Measurements from ENCODE around the gene GSDMA.

Gene GSDMA

DNA sequence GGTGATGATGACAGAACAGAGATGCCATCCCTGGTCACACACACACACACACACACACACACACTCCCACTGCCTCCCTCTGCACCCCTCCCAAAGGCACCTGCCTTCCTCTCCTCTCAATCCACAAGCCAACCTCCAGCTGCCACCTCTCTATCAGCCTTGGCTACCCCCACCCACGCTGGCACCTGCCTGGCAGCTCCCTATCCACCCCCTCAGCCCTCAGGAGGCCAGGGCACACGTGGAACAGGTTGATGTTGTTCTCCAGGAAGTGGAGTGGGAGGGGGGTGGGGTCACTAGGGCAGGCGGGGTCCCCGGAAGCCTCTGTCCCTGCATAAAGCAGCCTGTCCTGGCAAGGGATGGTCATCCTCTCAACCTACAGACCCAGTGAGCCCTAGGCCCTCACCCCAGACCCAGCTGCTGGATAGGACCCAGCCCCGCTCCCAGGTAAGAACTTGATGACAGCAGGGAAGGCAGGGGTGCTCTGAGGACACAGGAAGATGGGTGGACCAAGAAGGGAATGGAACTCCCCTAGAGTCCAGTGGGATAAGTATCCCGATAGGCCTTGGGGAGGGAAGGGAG, at the start of gene GSDMA:
Gene GSDMA, plus strand, starts transcription at position 363 of the 579 bp plus-strand sequence. CDS start 2,684 bp downstream, outside the sequence.
- POLR2A ChIA-PET = no interaction called here
- CTCF ChIA-PET = interaction anchor here (0.6 kb wide), 1 partner anchor 654 kb away, joined by 4 read pairs; no protein-coding TSS in a partner anchor
- TF ChIP-seq PKNOX1 (IDR thresholded peaks at IDR 0.05) (no peak), FOXK2 (IDR thresholded peaks at IDR 0.05) (no peak), TARDBP (IDR thresholded peaks at IDR 0.05) (no peak), SUZ12 (IDR thresholded peaks at IDR 0.05) (no peak), SP1 (IDR thresholded peaks at IDR 0.05) (no peak)

GRCh38 chr17:39913989-39914388, 48.8 kb upstream of the GSDMA start:
- ChIA-PET POLR2A (no interaction called here), CTCF (no interaction called here)
- TF ChIP-seq L3MBTL2 (conservative IDR thresholded peaks at IDR 0.05) = no peak
- no peak for TF ChIP-seq TARDBP (IDR thresholded peaks at IDR 0.05)
- no peak for TF ChIP-seq SP1 (IDR thresholded peaks at IDR 0.05)
- TF ChIP-seq BHLHE40 (IDR thresholded peaks at IDR 0.05; ENCODE audit: borderline replicate concordance) = no peak
- no peak for TF ChIP-seq LEF1 (IDR thresholded peaks at IDR 0.05; ENCODE audit: borderline replicate concordance)
- TF ChIP-seq FOXK2 (IDR thresholded peaks at IDR 0.05) = no peak
- TF ChIP-seq ELF4 (IDR thresholded peaks at IDR 0.05) = no peak
- no peak for TF ChIP-seq CTBP1 (IDR thresholded peaks at IDR 0.05; ENCODE audit: borderline replicate concordance)
- TF ChIP-seq ZNF384 (IDR thresholded peaks at IDR 0.05) = no peak
- TF ChIP-seq HDGF (IDR thresholded peaks at IDR 0.05; ENCODE audit: borderline replicate concordance) = no peak
- TF ChIP-seq FOXM1 (IDR thresholded peaks at IDR 0.05; ENCODE audit: borderline replicate concordance) = no peak
- no peak for TF ChIP-seq FOXA1 (IDR thresholded peaks at IDR 0.05)
- no peak for DNase-seq (ENCODE audit: extremely low spot score)

More for the DNA sequence above, at the start of gene GSDMA:
- no peak for DNase-seq (ENCODE audit: extremely low spot score)

- ChIA-PET POLR2A (interaction anchor here (1.5 kb wide), 1 partner anchor 65 kb away, joined by 3 read pairs; the partner anchor contains the start of gene PSMD3), CTCF (interaction anchor here (0.7 to 1.1 kb wide), 3 partner anchors 9 to 290 kb away, joined by 3 to 5 read pairs (median 3); no protein-coding TSS in a partner anchor)
- TF ChIP-seq SP1 (IDR thresholded peaks at IDR 0.05) (no peak), FOXM1 (IDR thresholded peaks at IDR 0.05; ENCODE audit: borderline replicate concordance) (no peak), L3MBTL2 (conservative IDR thresholded peaks at IDR 0.05) (no peak)
- DNase-seq (ENCODE audit: extremely low spot score) = no peak
These were observed 47.2 kb upstream of the GSDMA start for GRCh38 chr17:39915559-39915958.

- POLR2A ChIA-PET = no interaction called here
- peak; percentile 28 for DNase-seq (ENCODE audit: extremely low spot score)
- CTCF ChIA-PET = no interaction called here
- TF ChIP-seq PKNOX1 (IDR thresholded peaks at IDR 0.05) (no peak), TARDBP (IDR thresholded peaks at IDR 0.05) (no peak), HDGF (IDR thresholded peaks at IDR 0.05; ENCODE audit: borderline replicate concordance) (no peak), L3MBTL2 (conservative IDR thresholded peaks at IDR 0.05) (no peak)
These were observed 45.9 kb upstream of the GSDMA start for GRCh38 chr17:39916918-39917317.

DNA sequence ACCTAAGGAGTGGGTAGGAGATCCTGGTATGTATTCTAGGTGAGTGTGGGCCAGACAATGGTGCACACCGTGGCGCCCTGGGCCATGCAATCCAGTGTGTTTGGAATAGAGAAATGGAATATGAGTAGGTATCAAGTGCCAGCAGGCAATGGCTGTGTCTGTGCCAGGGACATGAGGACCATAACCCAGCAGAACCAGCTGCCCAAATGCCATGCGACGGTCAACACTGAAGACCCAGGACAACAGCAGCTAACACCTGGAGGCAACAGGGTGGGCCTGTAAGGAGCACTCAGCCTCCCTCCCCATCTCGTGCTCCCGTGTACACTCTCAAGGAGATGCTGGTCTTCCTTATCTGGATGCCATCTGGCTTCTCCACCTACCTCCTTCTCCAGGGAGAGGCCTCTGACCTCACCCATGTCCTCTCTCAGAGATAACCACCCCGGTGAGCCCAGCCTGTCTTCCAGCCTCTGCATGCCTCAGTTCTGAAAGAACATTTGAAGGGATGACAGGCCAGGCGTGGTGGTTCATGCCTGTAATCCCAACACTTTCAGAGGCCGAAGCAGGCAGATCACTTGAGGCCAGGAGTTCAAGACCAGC, 43.6 kb upstream of the GSDMA start:
- TF ChIP-seq LEF1 (IDR thresholded peaks at IDR 0.05; ENCODE audit: borderline replicate concordance) = no peak
- no peak for TF ChIP-seq NFRKB (IDR thresholded peaks at IDR 0.05)
- TF ChIP-seq FOXM1 (IDR thresholded peaks at IDR 0.05; ENCODE audit: borderline replicate concordance) = no peak
- TF ChIP-seq SUZ12 (IDR thresholded peaks at IDR 0.05) = no peak
- no peak for TF ChIP-seq TARDBP (IDR thresholded peaks at IDR 0.05)
- no peak for TF ChIP-seq SP1 (IDR thresholded peaks at IDR 0.05)
- TF ChIP-seq L3MBTL2 (conservative IDR thresholded peaks at IDR 0.05) = no peak
- no peak for TF ChIP-seq FOXA1 (IDR thresholded peaks at IDR 0.05)
- no peak for TF ChIP-seq BHLHE40 (IDR thresholded peaks at IDR 0.05; ENCODE audit: borderline replicate concordance)
- no peak for DNase-seq (ENCODE audit: extremely low spot score)
- ChIA-PET POLR2A (no interaction called here), CTCF (interaction anchor here (0.9 kb wide), 1 partner anchor 9 kb away, joined by 3 read pairs; no protein-coding TSS in a partner anchor)

DNA sequence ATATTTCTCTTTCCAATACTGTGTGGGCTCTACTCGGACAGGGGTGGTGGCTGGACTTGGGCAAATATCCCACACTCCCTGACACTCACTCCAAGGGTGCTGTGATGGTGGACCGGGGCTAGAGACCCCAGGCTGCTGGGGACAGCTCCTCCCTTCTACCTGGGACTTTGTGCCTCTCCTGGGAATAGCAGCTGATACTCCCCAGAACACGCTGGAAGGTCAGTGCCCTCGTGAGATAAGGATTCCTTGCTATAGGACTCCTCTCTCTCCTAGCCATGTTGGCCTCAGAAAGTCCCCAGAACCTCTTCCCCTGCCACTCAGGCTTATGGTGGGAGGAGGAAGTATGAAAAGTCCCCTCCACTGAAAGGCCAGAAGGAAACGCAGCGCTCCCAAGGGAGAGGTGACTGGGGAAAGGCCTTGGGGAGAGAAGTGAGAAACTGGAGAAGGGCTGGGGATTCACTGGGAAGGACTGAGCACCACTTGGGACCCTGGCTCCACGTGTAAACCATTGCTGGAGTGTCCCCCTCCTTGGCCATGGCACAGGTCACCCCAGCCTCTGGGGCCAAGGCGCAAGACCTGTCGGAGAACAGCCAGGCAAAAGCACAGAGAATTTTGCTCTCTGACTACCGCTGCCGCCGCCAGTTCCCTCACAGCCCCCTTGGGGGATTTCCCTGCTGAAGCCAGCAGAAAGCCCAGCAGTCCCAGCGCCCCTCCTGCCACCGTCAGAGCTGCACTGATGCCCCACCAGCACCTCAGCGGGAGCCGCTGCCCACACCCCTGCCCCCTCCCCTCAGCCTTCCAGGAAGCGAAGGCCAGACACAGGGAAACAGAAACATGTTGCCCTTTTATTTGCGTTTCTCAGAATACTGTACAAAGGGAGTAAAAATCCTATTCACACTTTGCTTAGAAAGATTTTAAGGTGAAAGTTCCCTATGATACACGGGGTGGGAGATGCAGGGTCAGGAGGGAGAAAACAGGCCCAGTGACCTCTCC, 42.3 kb upstream of the GSDMA start:
- TF ChIP-seq L3MBTL2 (conservative IDR thresholded peaks at IDR 0.05) = no peak
- no peak for TF ChIP-seq HDGF (IDR thresholded peaks at IDR 0.05; ENCODE audit: borderline replicate concordance)
- TF ChIP-seq NFRKB (IDR thresholded peaks at IDR 0.05) = no peak
- TF ChIP-seq FOXM1 (IDR thresholded peaks at IDR 0.05; ENCODE audit: borderline replicate concordance) = no peak
- TF ChIP-seq LEF1 (IDR thresholded peaks at IDR 0.05; ENCODE audit: borderline replicate concordance) = no peak
- TF ChIP-seq BHLHE40 (IDR thresholded peaks at IDR 0.05; ENCODE audit: borderline replicate concordance) = no peak
- no peak for TF ChIP-seq PKNOX1 (IDR thresholded peaks at IDR 0.05)
- no peak for TF ChIP-seq TARDBP (IDR thresholded peaks at IDR 0.05)
- TF ChIP-seq FOXA1 (IDR thresholded peaks at IDR 0.05) = no peak
- no peak for TF ChIP-seq ARNT (IDR thresholded peaks at IDR 0.05)
- no peak for TF ChIP-seq SP1 (IDR thresholded peaks at IDR 0.05)
- TF ChIP-seq CTBP1 (IDR thresholded peaks at IDR 0.05; ENCODE audit: borderline replicate concordance) = no peak
- TF ChIP-seq ZNF384 (IDR thresholded peaks at IDR 0.05) = no peak
- POLR2A ChIA-PET = interaction anchor here (0.7 kb wide), 1 partner anchor 60 kb away, joined by 3 read pairs; the partner anchor contains the start of gene PSMD3
- CTCF ChIA-PET = no interaction called here
- DNase-seq (ENCODE audit: extremely low spot score) = no peak
